ENCODE measurements around the gene CEP43.

Gene CEP43

DNA sequence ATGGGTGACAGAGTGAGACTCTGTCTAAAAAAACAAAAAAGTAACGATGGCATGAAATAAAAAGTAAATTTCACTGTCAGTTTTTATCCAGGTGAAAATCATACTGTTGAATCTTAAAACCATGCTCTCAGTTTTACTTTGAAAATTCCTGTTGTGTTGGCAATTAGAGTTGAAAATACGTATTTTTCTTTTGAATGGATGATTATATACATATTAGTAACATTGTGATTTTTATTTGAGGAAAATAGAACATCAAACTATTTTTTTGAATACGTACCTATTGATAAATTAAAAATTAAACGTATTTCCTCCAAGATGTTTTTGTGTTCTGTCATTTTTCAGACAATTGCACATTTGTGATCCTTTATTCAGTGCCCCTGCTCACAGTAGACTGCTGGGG lies 14.7 kb downstream of the CEP43 start:
- Histone ChIP-seq H3K27me3 (ENCODE audit: control insufficient read depth, low read length) (no peaks in the 10 kb centered on the region), H3K36me3 (ENCODE audit: control insufficient read depth, low read length) (peaks cover 67% of the 10 kb centered on the region), H4K20me1 (ENCODE audit: control insufficient read depth, insufficient read depth, low read depth, low read length) (peaks cover 3% of the 10 kb centered on the region; the same call in 1 of the 2 replicates), H3K4me2 (ENCODE audit: low read length) (no peak overlapping the region), H3K4me3 (ENCODE audit: low read length) (no peak overlapping the region), H3K9me3 (ENCODE audit: control insufficient read depth, insufficient read depth, low read length) (no peaks in the 10 kb centered on the region), H3K79me2 (ENCODE audit: control insufficient read depth, low read length) (no peaks in the 10 kb centered on the region), H3F3A (ENCODE audit: control insufficient read depth, insufficient read depth) (peaks cover 6% of the 10 kb centered on the region; the same call in 1 of the 2 replicates), H3K4me1 (ENCODE audit: control insufficient read depth, low read length) (no peaks in the 10 kb centered on the region), H3K27ac (ENCODE audit: low read depth, low read length) (no peak overlapping the region), H3K9me2 (replicated peaks; ENCODE audit: control insufficient read depth, low read length) (no peaks in the 10 kb centered on the region)
- no peak for TF ChIP-seq EZH2phosphoT487 (IDR thresholded peaks at IDR 0.05; ENCODE audit: borderline replicate concordance, low read length)
- TF ChIP-seq, protein P1, sequence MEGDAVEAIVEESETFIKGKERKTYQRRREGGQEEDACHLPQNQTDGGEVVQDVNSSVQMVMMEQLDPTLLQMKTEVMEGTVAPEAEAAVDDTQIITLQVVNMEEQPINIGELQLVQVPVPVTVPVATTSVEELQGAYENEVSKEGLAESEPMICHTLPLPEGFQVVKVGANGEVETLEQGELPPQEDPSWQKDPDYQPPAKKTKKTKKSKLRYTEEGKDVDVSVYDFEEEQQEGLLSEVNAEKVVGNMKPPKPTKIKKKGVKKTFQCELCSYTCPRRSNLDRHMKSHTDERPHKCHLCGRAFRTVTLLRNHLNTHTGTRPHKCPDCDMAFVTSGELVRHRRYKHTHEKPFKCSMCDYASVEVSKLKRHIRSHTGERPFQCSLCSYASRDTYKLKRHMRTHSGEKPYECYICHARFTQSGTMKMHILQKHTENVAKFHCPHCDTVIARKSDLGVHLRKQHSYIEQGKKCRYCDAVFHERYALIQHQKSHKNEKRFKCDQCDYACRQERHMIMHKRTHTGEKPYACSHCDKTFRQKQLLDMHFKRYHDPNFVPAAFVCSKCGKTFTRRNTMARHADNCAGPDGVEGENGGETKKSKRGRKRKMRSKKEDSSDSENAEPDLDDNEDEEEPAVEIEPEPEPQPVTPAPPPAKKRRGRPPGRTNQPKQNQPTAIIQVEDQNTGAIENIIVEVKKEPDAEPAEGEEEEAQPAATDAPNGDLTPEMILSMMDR (IDR thresholded peaks at IDR 0.05; ENCODE audit: low read depth, low read length, poor library complexity, severe bottlenecking), result no peak

DNA sequence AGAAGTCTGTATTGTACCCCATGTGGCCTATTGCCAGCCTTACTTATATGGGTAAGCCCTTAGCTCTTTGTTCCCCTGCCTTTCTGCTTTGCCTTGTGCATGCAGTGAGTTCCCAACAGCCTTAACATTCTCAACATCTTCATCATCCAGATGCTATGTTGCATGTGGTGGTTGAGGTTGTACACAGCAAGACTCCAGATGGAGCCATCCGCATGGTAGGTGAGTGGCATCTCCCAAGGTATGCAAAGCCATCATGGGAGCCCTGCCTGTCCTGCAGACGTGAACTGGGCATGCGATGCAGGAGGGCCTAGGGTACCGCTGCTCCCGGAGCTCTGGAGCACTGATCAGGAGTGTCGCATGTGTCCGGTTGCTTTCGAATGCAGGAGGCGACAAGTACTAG lies 16.1 kb downstream of the CEP43 start:
- Histone ChIP-seq H3K4me1 (ENCODE audit: control insufficient read depth, low read length) (no peaks in the 10 kb centered on the region), H3K4me3 (ENCODE audit: low read length) (no peak overlapping the region), H3K27me3 (ENCODE audit: control insufficient read depth, low read length) (no peaks in the 10 kb centered on the region), H3F3A (ENCODE audit: control insufficient read depth, insufficient read depth) (peaks cover under 1% of the 10 kb centered on the region; the same call in 1 of the 2 replicates), H3K36me3 (ENCODE audit: control insufficient read depth, low read length) (peaks cover 71% of the 10 kb centered on the region), H3K9me2 (replicated peaks; ENCODE audit: control insufficient read depth, low read length) (no peaks in the 10 kb centered on the region), H3K4me2 (ENCODE audit: low read length) (no peak overlapping the region), H3K9me3 (ENCODE audit: control insufficient read depth, insufficient read depth, low read length) (no peaks in the 10 kb centered on the region), H3K79me2 (ENCODE audit: control insufficient read depth, low read length) (no peaks in the 10 kb centered on the region), H4K20me1 (ENCODE audit: control insufficient read depth, insufficient read depth, low read depth, low read length) (peaks cover 3% of the 10 kb centered on the region; the same call in 1 of the 2 replicates), H3K27ac (ENCODE audit: low read depth, low read length) (no peak overlapping the region)
- no peak for TF ChIP-seq EZH2phosphoT487 (IDR thresholded peaks at IDR 0.05; ENCODE audit: borderline replicate concordance, low read length)
- TF ChIP-seq, protein P1 (IDR thresholded peaks at IDR 0.05; ENCODE audit: low read depth, low read length, poor library complexity, severe bottlenecking), result no peak

DNA sequence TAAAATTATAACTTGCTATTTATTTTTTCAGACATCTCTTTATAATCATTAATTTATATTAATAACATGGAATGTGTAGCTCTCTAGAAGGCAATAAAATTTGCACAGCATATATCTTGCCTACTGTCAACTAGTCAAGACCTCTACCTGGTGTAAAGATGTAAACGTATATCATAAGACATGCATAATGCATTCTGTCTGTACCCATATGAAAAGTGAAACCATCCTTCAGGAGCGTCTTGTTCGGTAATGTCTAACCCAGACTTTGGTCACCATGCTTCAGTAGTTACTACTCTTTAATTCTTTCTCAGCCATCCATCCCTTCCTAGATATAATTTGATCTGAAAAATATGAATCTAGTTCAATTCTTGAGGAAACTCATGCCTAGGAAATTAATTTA lies 21.0 kb downstream of the CEP43 start:
- H3K4me1 ChIP-seq (ENCODE audit: control insufficient read depth, low read length), result no peaks in the 10 kb centered on the region
- peaks cover 69% of the 10 kb centered on the region for H3K36me3 ChIP-seq (ENCODE audit: control insufficient read depth, low read length)
- H3K79me2 ChIP-seq (ENCODE audit: control insufficient read depth, low read length), result no peaks in the 10 kb centered on the region
- no peak overlapping the region for H3K4me2 ChIP-seq (ENCODE audit: low read length)
- no peaks in the 10 kb centered on the region for H3F3A ChIP-seq (ENCODE audit: control insufficient read depth, insufficient read depth)
- H4K20me1 ChIP-seq (ENCODE audit: control insufficient read depth, insufficient read depth, low read depth, low read length), result no peaks in the 10 kb centered on the region
- TF ChIP-seq, protein P1 (IDR thresholded peaks at IDR 0.05; ENCODE audit: low read depth, low read length, poor library complexity, severe bottlenecking), result no peak
- no peak for TF ChIP-seq EZH2phosphoT487 (IDR thresholded peaks at IDR 0.05; ENCODE audit: borderline replicate concordance, low read length)
- no peaks in the 10 kb centered on the region for H3K9me3 ChIP-seq (ENCODE audit: control insufficient read depth, insufficient read depth, low read length)
- H3K4me3 ChIP-seq (ENCODE audit: low read length), result no peak overlapping the region
- no peaks in the 10 kb centered on the region for H3K27me3 ChIP-seq (ENCODE audit: control insufficient read depth, low read length)
- H3K27ac ChIP-seq (ENCODE audit: low read depth, low read length), result no peak overlapping the region
- H3K9me2 ChIP-seq (replicated peaks; ENCODE audit: control insufficient read depth, low read length), result no peaks in the 10 kb centered on the region
